K562 (cell line): ENCODE measurements around the gene BGN. TPM values are rescaled to one million over a fixed set of nuclear protein-coding genes. Genes with fewer than 3 reads are reported as not detected.

ENCODE experiments used
- ATAC-seq: fragments of 200-7000 bp; cut with Tn5 transposase; 3 replicates; pipeline ENCODE4 v1.9.1; 2020; ENCODE audit warnings: moderate library complexity
- BruUV-seq: library from RNA; stranded (reverse); fragments of 400-500 nt; replicated peaks from 2 replicates; lab custom pipeline; 2021; lab: Mats Ljungman, UMichigan
- CTCF ChIA-PET: fragments of 300-600 bp; formaldehyde crosslinking; extraction: SDS; loops from one replicate; lab custom pipeline; 2021; ENCODE audit warnings: low intra/inter-chr PET ratio; lab: Yijun Ruan, JAX
- POLR2A ChIA-PET: fragments of 300-600, 350-650 bp; sonication (Branson Sonifier 250); formaldehyde crosslinking; extraction: SDS; loops from one replicate; lab custom pipeline; 2021; ENCODE audit warnings: antibody characterized with exemption, inconsistent platforms; lab: Yijun Ruan, JAX
- DNase-seq, 4 experiments: peaks; one replicate each; pipeline versions ENCODE4 v3.0.0 to v3.0.0-alpha.2; 2011 to 2018; ENCODE audit warnings: low spot score in 3 of 4, mixed read lengths in 3 of 4; ENCODE audit errors: extremely low read depth in 1 of 4
- FAIRE-seq: peaks from 2 replicates; lab custom pipeline; 2011; peaks lifted over from hg19 to GRCh38; lab: Jason Lieb, UNC
- H2AFZ ChIP-seq: 2 replicates; pipeline ENCODE4 v1.6.0; 2011; ENCODE audit warnings: low read depth, low read length, control low read depth, inconsistent platforms
- H3K27ac ChIP-seq: fragments of 200-600 bp; 3 replicates; pipeline ENCODE4 v1.8.0; 2011; ENCODE audit warnings: low read depth, mild to moderate bottlenecking, control low read depth, inconsistent platforms, low read length, moderate library complexity, mixed read lengths; ENCODE audit errors: extremely low read depth
- H3K27me3 ChIP-seq, 2 experiments: fragments of 300-600 bp in 1 of 2; 2 replicates in 1 of 2; 3 replicates in 1 of 2; pipeline versions ENCODE4 v1.6.0 to v1.8.0; 2011; ENCODE audit warnings: inconsistent platforms in 2 of 2, low read length in 2 of 2, mild to moderate bottlenecking in 1 of 2, mixed read lengths in 1 of 2, moderate library complexity in 1 of 2; ENCODE audit not compliant: control insufficient read depth in 2 of 2, insufficient read depth in 2 of 2
- H3K36me3 ChIP-seq: fragments of 300-600 bp; 3 replicates; pipeline ENCODE4 v1.8.0; 2011; ENCODE audit warnings: mild to moderate bottlenecking, low read length, inconsistent platforms; ENCODE audit not compliant: control insufficient read depth, insufficient read depth
- H3K4me1 ChIP-seq, 2 experiments: fragments of 200-600 bp in 1 of 2; replicated peaks in 1 of 2; 2 replicates in 1 of 2; 3 replicates in 1 of 2; pipeline versions ENCODE4 v1.5.1 to v1.8.0; 2011; ENCODE audit warnings: inconsistent platforms in 2 of 2, low read length in 2 of 2, mild to moderate bottlenecking in 1 of 2, mixed read lengths in 1 of 2, moderate library complexity in 1 of 2; ENCODE audit not compliant: control insufficient read depth in 2 of 2, insufficient read depth in 2 of 2
- H3K4me2 ChIP-seq: 2 replicates; pipeline ENCODE4 v1.6.1; 2011; ENCODE audit warnings: low read length, control low read depth, inconsistent platforms, mixed read lengths; ENCODE audit not compliant: insufficient read depth
- H3K4me3 ChIP-seq: fragments of 200-600 bp; sonication (generic), shearing (Covaris generic); 2 replicates; pipeline ENCODE4 v1.5.1; 2016; ENCODE audit warnings: control low read depth, inconsistent platforms
- H3K79me2 ChIP-seq: fragments of 200-600 bp; 3 replicates; pipeline ENCODE4 v1.8.0; 2011; ENCODE audit warnings: low read length, inconsistent platforms; ENCODE audit not compliant: control insufficient read depth, insufficient read depth
- H3K9ac ChIP-seq, 2 experiments: 2 replicates each; pipeline versions ENCODE4 v1.6.0 to v1.6.1; 2011; ENCODE audit warnings: low read depth in 2 of 2, low read length in 2 of 2, control low read depth in 1 of 2, inconsistent platforms in 1 of 2, mild to moderate bottlenecking in 1 of 2, mixed read lengths in 1 of 2; ENCODE audit not compliant: insufficient read depth in 1 of 2
- H3K9me1 ChIP-seq: one replicate; pipeline ENCODE4 v1.6.0; 2011; ENCODE audit warnings: inconsistent platforms, mild to moderate bottlenecking, low read length, moderate library complexity; ENCODE audit not compliant: control insufficient read depth, insufficient read depth
- H3K9me3 ChIP-seq: replicated peaks from 2 replicates; pipeline ENCODE4 v1.5.1; 2011; ENCODE audit warnings: low read depth, low read length, inconsistent platforms; ENCODE audit not compliant: control insufficient read depth, insufficient read depth
- H4K20me1 ChIP-seq: replicated peaks from 2 replicates; pipeline ENCODE4 v1.6.1; 2011; ENCODE audit warnings: low read length, inconsistent platforms, mixed read lengths; ENCODE audit not compliant: control insufficient read depth, insufficient read depth
- RNF219 ChIP-seq: fragments of 250-450 bp; sonication (Bioruptor Pico); IDR thresholded peaks from 2 replicates; pipeline ENCODE4 v1.5.0; 2022; ENCODE audit warnings: mild to moderate bottlenecking
- ZC3H4 ChIP-seq: sonication (generic); formaldehyde crosslinking; IDR thresholded peaks from 2 replicates; pipeline ENCODE4 v1.9.0; 2021; ENCODE audit warnings: missing genetic modification reagents, borderline replicate concordance
- ZKSCAN1 ChIP-seq: fragments of 150-350 bp; IDR thresholded peaks from 2 replicates; pipeline ENCODE4 v1.6.1; 2016; ENCODE audit warnings: low read depth, low read length
- WGBS: fragments of 100-300 bp; shearing (Covaris generic); methylation state at CpG from one replicate; pipeline ENCODE4 v1.1.6; 2016; ENCODE audit warnings: low coverage, mixed read lengths; ENCODE audit not compliant: insufficient coverage; ENCODE audit errors: missing lambda C conversion rate; 5-methylcytosine and 5-hydroxymethylcytosine counted together
- in situ Hi-C: fragments of 300-500 bp; cut with MboI; formaldehyde crosslinking; loops from 4 replicates; pipeline ENCODE4 v1.15.0; 2018; ENCODE audit warnings: inconsistent platforms, mixed read lengths
- intact Hi-C: fragments of 100-400 bp; cut with micrococcal nuclease; formaldehyde crosslinking; loops from 2 replicates; pipeline ENCODE4 v1.14.2; 2022
- polyA plus RNA-seq, 8 experiments: library from polyadenylated mRNA; depleted of rRNA in 4 of 8; stranded (reverse) in 5 of 8; unstranded in 3 of 8; fragments of >200 nt; fragmentation: Nextera tagmentation in 2 of 8; fragmentation: Illumina TruSeq in 1 of 8; extraction: Ambion mirVana in 2 of 8; extraction: Trizol in 1 of 8; gene quantifications; 2 replicates each; pipeline versions ENCODE4 v1.2.1 to v1.2.3, GENCODE V29; 2011 to 2014; ENCODE audit warnings: inconsistent platforms in 1 of 8, missing spikeins in 1 of 8
- total RNA-seq, 7 experiments: library from RNA; depleted of rRNA in 6 of 7; stranded (reverse); fragments of >200 nt in 6 of 7; fragmentation: Illumina TruSeq in 2 of 7; extraction: Trizol in 2 of 7; gene quantifications; 2 replicates each; pipeline versions ENCODE4 v1.2.1 to v1.2.3, GENCODE V29; 2011 to 2021; ENCODE audit warnings: low replicate concordance in 1 of 7

Gene BGN
- total and polyA plus RNA-seq, 9 of the 15 experiments (the other 6 are each of a cell fraction or from before 2014, with no cell fraction given), result 0.11 TPM; not detected in 8

GRCh38 chrX:153482376-153483015 lies 12.3 kb upstream of the BGN start:
- intact Hi-C loops, result no loop called here
- no peak overlapping the region for H3K27ac ChIP-seq
- no peaks in the 10 kb centered on the region for H3K79me2 ChIP-seq
- ChIA-PET POLR2A (no interaction called here), CTCF (interaction anchor here (0.7 kb wide), 1 partner anchor 442 kb away, joined by 3 read pairs; no protein-coding TSS in a partner anchor)
- no peak overlapping the region for H3K4me2 ChIP-seq
- TF ChIP-seq RNF219 (CRISPR knock-in tag) (no peak), ZKSCAN1 (no peak), ZC3H4 (CRISPR knock-in tag) (no peak)
- ATAC-seq, result no peak
- H3K4me3 ChIP-seq, result no peak overlapping the region
- WGBS, result 27% methylated on average over 11 of the region's 23 CpGs
- H2AFZ ChIP-seq, result no peak overlapping the region
- no peak for FAIRE-seq
- no peaks in the 10 kb centered on the region for H3K9me3 ChIP-seq
- DNase-seq, result no peak
- H4K20me1 ChIP-seq, result no peaks in the 10 kb centered on the region
- H3K36me3 ChIP-seq, result no peaks in the 10 kb centered on the region
- no peaks in the 10 kb centered on the region for H3K9me1 ChIP-seq
- H3K4me1 ChIP-seq, result peaks cover 0 to 39% of the 10 kb centered on the region in 2 experiments; a peak in 2 of 5 replicates
- peaks cover 0 to 16% of the 10 kb centered on the region in 2 experiments; a peak in 2 of 5 replicates for H3K27me3 ChIP-seq
- in situ Hi-C loops, result no loop called here
- H3K9ac ChIP-seq, result no peak overlapping the region; a peak in 1 of 4 replicates
- no TSS peak for BruUV-seq
